SK-N-SH (cell line): ENCODE measurements around the gene MTARC1.

Experiments
- POLR2AphosphoS5 ChIP-seq: IDR thresholded peaks from 2 replicates; pipeline ENCODE4 v1.6.1; 2012; ENCODE audit warnings: low read depth, low read length
- TF ChIP-seq, protein P1 (sequence below): fragments of 200-600 bp; sonication (generic); IDR thresholded peaks from 2 replicates; pipeline ENCODE4 v1.6.1; 2017; ENCODE audit warnings: antibody characterized with exemption, mild to moderate bottlenecking, moderate library complexity

DNA sequence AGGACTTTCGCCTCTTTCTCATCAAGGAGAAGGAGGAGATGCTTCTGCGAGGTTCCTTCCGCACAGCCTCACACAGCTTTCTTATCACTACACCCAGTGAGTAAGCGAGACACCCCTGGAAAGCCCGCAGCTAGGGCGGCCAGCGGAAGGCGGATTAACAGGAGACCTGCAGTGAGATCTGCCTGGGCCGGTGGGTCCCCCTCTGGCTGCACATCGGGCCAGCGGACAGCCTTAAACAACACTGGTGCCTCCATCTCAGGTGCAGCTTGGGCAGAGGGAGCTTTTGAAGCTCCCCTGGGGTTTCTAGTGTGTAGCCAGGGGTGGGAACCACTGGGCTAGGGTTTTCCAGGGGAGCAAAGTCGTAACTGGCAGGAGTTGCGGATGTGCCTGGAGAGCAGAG, 17.5 kb upstream of the MTARC1 start:
- TF ChIP-seq, protein P1, sequence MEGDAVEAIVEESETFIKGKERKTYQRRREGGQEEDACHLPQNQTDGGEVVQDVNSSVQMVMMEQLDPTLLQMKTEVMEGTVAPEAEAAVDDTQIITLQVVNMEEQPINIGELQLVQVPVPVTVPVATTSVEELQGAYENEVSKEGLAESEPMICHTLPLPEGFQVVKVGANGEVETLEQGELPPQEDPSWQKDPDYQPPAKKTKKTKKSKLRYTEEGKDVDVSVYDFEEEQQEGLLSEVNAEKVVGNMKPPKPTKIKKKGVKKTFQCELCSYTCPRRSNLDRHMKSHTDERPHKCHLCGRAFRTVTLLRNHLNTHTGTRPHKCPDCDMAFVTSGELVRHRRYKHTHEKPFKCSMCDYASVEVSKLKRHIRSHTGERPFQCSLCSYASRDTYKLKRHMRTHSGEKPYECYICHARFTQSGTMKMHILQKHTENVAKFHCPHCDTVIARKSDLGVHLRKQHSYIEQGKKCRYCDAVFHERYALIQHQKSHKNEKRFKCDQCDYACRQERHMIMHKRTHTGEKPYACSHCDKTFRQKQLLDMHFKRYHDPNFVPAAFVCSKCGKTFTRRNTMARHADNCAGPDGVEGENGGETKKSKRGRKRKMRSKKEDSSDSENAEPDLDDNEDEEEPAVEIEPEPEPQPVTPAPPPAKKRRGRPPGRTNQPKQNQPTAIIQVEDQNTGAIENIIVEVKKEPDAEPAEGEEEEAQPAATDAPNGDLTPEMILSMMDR: no peak
- TF ChIP-seq POLR2AphosphoS5: no peak
